ENCODE data around the gene UTP18.
"Not testable (repeated sequence)": the region's sequence is repeated elsewhere in the genome, so short reads cannot be mapped to it uniquely, and the experiment has no call there.

The UTP18 gene

DNA sequence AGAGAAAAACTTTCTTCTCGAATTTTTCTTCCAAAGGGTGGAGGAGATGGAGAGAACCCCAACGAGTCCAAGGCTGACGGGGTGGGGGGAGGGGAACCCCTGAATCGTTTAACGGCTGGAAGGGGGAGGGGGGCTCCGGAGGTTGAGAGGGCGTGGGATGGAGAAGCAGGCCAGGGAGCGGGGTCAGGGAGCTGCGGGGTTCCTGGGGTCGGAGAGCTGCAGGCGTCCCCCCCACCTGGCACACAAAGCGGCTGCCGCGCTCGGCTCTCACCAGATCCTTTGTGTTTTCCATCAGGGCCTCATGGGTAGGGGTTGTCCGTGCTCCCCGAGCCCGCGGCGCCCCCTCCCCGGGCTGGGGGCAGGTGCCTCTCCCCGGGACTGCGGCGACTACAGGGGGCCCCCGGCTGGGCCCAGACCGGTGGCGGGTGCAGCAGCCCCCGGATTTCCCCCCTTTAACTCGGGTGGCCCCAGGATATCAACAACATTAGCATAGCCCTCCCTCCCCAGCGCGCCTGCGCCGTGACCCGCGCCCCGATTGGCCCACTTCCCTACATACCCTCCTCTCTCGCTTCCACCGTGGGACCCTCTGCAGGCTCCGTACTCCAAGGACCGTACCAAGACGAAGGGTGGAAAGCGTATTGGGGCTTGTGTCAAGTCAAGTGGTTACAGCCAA lies 646 bp upstream of the UTP18 start, which contains the start of gene MBTD1:
TSS of gene MBTD1 (minus strand) at position 486 of the 673 bp plus-strand sequence. CDS start 34,888 bp downstream, outside the sequence.
- DNase-seq: peak; percentile 90 to 91

DNA sequence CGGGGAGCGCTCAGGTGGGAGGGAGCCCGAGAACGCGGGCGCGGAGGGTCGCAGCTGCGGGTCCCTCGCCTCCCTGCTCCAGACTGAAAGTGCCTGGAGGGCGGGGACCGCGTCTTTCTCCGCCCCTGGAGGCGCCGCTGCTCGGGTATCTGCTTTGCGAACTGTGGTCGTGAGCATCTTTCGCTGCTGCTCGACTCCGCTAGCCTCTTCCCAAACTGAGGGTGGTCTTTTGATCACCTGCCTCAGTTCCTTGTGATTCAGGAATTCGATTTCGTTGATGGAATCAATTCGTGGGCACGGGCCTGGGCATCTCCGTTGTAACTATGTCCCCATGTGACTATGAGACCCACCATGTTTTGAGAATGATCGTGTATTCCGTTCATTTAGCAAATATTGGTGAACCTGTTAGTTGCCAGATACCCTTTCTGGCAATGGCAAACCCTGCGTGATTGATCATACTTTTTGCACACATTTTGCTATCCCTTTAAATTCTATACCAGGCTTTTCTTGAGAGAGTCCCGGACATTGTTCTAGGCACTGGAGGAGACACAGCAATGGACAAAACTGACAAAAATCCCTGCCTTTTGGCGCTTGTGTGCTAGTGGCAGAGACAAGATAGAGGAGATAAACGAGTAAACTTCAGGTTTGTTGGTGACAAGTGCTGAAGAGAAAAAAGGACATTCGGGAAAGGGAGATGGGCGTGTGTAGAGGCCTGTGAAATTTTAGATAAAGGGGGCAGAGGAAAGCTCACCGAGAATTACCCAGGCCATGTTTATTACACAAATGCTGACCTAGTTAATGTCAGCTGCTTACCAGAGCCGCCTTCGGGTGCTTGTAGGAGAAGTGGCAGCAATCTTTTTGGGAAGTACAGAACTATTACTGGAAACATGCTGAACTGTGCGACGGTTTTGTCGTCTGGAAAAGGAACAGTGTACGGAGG lies 948 bp downstream of the UTP18 start:
- no peak for DNase-seq

DNA sequence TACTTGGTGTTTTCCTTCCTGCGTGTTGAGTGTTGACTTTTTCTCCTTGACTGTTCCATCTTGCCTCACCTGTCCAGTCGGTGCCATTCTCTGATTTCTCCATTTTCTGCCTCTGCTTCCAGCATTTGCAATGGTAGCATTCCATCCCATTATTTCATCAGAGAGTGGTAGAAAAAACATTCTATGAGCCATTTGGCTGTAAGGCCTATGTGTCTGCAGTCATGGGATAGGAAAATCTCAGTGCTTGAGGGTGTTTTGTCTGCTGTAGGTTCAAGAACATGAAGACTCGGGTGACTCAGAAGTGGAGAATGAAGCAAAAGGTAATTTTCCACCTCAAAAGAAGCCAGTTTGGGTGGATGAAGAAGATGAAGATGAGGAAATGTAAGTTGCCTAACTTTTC lies 2.7 kb downstream of the UTP18 start:
- DNase-seq: no peak

DNA sequence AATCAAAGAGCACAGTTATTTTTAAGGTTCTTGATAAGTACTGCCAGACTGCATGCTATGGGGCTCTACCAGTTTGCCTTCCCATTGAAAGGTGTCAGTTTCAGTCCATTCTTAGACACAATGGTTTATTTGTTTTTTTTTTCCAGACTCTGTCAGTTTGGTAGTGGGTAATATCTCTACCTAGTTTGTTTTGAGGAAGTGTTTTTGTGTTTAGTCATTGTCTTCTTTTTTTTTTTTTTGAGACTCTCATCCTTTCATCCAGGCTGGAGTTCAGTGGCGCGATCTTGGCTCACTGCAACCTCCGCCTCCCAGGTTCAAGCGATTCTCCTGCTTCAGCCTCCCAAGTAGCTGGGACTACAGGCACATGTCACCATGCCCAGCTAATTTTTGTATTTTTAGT lies 4.1 kb downstream of the UTP18 start:
- not testable (repeated sequence) for DNase-seq

DNA sequence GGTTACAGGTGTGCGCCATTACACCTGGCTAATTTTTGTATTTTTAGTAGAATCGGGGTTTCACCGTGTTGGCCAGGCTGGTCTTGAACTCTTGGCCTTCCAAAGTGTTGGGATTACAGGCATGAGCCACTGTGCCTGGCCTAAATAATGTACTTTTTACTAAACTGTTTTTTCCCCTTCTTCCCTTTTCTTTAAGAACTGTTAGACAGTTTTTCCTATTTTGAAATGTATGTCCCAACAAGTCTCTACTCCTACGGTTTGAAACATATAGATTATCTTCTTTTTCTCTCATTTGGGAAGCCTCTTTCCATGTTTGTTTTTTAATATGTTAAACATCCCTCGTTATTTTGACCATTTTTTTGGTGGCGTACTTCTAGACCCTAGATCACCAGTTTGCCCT lies 9.6 kb downstream of the UTP18 start:
- no peak for DNase-seq

DNA sequence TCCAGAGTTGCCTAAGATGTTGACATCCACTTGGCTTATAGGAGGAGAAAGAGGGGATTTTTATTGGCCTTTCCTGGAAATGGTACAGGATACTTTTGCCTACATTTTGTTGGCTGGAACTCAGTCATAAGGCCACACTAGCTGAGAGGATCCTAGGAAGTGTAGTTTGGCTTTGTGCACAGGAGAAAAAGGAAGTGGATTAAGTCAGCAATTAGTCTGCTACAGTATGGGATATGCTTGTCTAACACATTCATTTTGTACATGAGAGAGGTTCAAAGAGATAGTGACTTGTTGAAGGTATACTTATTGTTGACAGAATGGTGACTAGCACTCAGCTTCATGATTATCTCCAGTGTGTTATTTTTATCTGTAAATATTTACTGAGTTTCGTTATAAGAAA lies 10.3 kb downstream of the UTP18 start:
- DNase-seq: no peak

DNA sequence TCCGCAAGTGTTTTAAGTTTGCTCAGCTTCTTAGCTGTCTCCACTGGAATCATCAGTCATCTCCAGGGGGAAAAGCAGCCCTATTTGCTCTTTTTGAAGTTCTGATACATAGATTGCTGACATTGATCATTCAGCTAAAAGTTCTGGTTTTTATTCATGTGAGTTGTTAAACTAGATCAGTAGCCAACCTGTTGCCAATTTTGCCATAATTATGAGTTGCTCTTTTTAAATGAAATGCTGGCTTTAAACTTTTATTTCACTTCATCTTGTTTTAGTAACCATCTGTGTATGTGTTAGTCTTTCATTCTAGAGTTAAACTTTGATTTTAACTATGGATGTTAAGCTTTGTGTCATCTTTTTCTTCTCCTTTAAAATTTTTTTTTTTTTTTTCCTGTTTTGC lies 12.5 kb downstream of the UTP18 start:
- no peak for DNase-seq

DNA sequence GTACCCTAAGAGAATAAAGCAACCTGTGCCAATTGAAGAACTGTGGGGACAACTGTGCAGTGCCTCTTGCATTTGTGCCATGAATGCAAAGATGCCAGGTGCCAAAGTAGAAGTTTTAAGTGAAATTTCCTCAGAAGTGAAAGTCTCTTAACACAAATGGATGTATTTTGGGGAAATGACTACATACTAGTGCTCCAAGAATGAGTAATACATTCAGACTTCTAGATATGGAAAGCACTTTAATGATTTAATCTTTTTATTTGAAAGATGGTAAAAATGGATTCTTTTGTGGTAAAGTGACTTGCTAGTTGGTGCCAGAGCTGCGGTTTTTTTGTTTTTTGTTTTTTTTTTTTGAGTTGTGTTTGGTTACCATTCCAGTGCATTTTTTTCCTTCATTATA lies 15.0 kb downstream of the UTP18 start:
- no peak for DNase-seq

DNA sequence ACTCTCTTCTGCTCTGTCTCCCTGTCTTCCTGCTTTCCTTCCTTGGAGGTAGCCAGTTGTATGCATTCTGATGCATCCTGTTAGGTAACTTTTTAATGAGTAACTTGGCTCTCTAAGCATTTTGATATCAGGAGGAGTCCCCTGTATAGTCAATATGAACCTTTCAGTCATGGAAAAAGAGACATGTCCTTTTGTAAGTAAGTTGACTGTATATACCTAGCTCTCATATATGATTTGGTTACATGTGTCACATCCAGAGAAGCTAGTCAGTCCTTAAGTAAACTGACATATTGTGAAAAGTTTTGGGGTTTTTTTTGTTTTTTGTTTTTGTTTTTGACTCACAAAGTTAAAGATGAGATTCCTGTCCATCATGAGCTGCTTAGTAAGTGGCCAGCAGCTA lies 18.8 kb downstream of the UTP18 start:
- DNase-seq: no peak

DNA sequence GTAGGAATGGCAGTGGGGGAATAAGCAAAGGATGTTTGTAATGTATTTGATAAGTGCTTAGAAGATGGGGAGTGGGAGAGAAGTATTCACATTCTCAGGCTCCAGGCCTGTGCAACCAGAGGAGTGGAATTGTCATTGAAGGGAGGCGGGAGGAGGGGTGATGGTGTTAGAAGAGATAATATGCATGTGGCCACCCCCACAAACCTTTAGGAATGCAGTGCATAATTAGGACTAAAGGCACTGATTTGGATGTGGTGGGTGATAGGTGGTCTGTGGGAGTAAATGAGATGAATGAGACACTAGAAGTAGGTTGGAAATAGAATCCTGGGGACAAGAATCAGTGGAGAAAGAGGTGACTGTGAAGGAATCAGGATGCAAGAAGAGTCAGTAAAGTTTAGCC lies 27.1 kb downstream of the UTP18 start:
- DNase-seq: no peak

DNA sequence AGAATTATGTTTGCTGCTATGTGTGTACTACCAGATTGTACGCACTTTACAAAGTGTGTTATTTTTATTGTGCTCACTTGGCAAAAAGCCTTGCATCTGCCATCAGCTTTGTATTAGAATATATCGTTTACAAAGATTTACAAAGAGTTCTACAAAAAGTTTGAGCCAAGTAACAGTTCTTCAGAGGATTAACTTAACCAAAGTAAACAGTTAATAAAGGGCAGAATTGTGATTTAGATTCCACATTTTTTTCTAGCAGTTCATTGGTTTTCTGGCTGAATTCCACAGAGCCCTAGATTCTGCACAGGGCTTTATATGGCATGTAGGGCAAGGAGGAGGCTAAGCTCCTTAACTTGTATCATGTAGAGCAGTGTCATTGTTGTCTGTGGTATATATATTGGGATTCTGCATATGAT lies 29.4 kb downstream of the UTP18 start:
- DNase-seq: no peak

DNA sequence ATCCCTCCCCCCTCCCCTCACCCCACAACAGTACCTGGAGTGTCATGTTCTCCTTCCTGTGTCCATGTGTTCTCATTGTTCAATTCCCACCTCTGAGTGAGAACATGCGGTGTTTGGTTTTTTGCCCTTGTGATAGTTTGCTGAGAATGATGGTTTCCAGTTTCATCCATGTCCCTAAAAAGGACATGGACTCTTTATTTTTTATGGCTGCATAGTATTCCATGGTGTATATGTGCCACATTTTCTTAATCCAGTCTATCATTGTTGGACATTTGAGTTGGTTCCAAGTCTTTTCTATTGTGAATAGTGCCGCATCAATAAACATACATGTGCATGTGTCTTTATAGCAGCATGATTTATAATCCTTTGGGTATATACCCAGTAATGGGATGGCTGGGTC lies 34.0 kb downstream of the UTP18 start:
- not testable (repeated sequence) for DNase-seq

DNA sequence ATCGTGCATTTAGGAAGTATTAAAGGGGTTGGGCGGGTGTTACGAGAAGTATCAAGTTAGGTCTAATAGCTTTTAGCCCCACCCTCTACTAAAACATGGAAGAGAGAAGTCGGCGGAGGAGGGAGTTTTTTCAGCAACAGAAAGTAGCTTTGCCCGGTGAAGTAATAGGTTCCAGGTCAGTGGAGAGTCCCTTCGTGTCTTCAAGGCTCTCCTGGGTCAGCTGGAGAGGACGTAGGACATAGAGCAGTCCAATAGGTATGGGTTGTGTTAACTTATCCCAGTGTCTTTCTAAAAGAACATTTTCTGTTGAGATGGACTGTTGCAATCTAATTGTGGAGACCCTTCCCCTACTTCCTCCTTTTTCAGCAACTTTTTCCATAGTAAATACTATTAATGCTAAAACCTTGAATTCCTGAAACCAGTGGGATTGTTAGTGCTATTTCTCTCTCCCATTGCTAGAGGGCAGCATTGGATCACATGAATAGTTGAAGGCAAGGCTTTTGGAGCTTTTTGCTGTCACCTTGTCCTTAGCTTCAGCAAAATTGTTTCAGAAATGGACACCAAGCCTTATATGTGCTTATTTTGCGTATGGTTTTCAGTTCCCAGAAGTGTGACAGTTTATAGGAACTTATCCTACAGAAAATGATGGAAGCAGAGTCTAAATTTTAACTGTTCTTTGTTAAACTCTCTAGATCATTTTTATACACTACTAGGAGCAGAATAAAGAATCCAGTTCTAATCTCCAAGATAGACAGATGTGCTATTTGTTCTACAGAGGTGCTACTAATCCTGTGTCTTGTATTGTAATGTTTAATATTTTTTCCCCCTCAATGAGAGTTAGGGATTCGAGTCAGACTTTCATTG lies 38.4 kb downstream of the UTP18 start:
- DNase-seq: no peak

DNA sequence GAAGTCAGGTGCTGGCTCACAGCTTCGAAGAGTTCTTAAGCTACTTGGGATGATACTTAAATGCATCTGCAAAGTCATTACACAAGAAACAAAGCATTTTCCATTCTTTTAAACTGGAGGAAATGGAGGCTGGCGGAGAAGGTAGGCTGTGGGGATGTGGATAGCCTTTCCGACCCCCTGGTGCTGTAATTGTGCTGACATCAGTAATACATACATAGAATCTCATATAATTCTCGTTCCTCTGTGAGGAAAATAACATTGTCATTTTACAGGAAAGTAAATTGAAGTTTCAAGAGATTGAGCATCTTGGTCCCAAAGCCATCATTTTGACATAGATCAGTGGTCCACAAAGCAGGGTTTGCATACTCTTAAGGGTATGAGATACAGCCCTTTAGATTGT lies 39.5 kb downstream of the UTP18 start:
- no peak for DNase-seq

DNA sequence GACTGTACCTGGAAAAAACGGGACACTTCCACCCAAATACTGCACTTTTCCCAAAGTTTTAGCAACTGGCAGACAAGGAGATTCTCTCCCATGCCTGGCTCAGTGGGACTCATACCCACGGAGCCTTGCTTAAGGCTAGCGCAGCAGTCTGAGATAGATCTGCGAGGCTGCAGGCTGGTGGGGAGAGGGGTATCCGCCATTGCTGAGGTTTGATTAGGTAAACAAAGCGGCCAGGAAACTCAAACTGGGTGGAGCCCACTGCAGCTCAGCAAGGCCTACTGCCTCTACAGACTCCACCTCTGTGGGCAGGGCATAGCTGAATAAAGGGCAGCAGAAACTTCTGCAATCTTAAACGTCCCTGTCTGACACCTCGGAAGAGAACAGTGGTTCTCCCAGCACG lies 44.8 kb downstream of the UTP18 start:
- DNase-seq: no peak

DNA sequence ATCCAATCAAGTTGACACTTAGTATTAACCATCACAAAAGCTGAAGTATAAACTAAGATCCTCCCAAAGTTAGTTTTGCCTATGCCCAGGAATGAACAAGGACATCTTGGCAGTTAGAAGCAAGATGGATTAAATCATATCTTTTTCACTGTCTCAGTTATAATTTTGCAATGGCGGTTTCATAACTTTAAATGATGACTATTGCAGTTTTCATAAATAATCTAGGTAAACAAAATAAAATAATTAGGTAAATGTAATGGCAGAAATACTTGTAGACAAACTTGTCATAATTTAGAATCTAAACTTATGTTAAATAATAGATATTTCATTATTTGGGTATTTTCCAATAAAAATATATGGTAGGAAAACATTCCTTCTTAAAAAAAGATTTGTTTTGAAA lies 51.7 kb downstream of the UTP18 start:
- DNase-seq: not testable (repeated sequence)

DNA sequence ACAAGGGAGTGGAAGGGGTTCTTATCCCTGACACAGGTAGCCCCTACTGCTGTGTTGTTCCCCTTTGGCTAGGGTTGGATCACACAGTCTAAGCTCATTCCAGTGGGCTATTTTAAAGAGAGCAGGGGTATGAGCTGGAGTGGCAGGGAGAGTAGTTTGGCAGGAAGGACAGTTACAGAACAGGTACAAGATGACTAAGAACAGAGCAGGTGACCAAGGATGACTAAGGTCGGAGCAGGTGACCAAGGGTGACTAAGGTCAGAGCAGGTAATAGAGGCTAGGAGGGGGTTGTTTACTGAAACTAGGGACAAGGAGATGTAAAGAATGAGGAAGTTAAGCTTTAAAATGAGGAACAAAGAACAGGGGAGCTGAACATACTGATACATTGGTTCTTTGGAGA lies 58.8 kb downstream of the UTP18 start:
- no peak for DNase-seq

DNA sequence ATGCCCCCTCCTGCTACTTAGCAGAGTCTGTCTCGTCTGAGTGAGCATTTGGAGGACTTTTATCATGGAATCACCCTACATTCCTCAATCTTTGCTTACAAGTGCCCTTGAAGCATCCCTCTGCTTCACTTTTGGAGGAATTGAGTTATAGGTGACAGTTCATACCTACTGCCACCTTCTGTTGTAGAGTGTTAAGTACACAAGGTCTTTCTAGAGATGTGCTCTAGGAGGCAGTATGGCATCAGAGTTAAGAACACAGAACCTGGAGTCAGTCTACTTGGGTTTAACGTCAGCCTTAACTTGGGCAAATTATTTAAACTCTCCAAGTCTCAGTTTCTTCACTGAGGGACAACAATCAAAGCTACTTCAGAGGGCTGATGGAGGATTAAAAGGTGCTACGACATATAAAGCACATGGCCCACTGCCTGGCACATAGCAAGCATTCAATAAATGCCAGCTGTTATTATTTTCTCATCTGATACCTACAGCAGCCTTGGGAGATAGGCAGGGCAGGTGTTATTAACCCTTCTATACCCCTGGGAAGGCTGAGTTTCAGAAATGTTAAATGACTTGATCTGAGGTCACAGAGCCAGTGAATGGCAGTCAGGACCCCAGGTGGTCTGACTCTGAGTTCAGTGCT lies 62.2 kb downstream of the UTP18 start:
- DNase-seq: no peak

DNA sequence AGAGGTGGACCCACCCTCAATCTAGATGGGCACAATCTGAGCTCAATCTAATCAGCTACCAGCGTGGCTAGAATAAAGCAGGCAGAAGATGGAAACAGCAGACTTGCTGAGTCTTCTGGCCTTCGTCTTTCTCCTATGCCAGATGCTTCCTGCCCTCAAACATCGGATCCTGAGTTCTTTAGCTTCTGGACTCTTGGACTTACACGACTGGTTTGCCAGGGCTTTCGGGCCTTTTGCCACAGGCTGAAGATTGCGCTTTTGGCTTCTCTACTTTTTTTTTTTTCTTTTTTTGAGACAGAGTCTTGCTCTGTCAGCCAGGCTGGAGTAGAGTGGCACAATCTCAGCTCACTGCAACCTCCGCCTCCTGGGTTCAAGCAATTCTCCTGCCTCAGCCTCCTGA lies 65.1 kb downstream of the UTP18 start:
- no peak for DNase-seq

DNA sequence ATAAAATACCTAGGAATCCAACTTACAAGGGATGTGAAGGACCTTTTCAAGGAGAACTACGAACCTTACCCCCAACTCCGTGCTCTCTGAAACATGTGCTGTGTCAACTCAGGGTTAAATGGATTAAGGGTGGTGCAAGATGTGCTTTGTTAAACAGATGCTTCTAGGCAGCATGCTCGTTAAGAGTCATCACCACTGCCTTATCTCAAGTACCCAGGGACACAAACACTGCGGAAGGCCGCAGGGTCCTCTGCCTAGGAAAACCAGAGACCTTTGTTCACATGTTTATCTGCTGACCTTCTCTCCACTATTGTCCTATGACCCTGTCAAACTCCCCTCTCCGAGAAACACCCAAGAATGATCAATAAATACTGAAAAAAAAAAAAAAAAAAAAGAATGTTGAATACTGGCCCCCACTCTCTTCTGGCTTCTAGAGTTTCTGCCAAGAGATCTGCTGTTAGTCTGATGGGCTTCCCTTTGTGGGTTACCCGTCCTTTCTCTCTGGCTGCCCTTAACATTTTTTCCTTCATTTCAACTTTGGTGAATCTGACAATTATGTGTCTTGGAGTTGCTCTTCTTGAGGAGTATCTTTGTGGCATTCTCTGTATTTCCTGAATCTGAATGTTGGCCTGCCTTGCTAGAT lies 70.6 kb downstream of the UTP18 start:
- not testable (repeated sequence) for DNase-seq

DNA sequence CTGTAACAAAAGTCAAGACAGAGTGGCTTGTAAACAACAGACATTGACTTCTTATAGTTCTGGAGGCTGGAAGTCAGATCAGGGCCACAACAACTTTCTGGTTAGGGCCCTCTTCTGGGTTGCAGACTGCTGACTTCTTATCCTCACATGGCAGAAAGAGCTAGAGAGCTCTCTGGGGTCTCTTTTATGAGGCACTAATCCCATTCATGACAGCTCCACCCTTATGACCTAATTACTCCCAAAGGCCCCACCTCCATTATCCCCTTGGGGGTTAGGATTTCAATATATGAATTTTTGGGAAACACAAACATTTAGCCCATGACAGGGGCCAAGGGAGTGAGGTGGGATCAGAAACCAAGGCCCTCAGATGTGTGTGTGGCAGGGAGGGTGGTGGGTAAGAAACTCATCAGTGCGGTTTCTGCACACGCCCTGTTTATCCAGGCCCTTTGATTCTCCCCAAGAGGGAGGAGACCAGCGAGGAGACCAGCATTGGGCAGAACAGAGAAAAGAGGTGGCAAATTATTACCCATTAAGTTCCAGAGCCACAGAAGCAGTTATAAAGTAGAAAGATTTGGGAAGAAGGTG lies 74.8 kb downstream of the UTP18 start:
- DNase-seq: no peak

Data from activated CD4-positive, alpha-beta T cell treated with anti-CD3 and anti-CD28 coated beads, Interleukin-2, amount 50 U/mL, for 4 hours (primary cell).